ENCODE results near the gene HCK.

GRCh38 chr20:32035426-32035779 is 16.6 kb upstream of the HCK start:
- TF ChIP-seq CTCF (IDR thresholded peaks at IDR 0.05): no peak
- TF ChIP-seq EP300 (IDR thresholded peaks at IDR 0.05): no peak

Measured in ovary (tissue), 3 donors.